DMS 273 (cell line): ENCODE data around the gene ZBTB7C.

Experiments used
- DNase-seq: peaks from one replicate; lab custom pipeline; 2025; ENCODE audit not compliant: unreplicated experiment; lab: John Stamatoyannopoulos, UW

ZBTB7C gene

GRCh38 chr18:48197819-48198218 is 211.4 kb downstream of the ZBTB7C start:
- DNase-seq, result no peak

GRCh38 chr18:48195787-48196186 is 213.4 kb downstream of the ZBTB7C start:
- DNase-seq, result no peak

GRCh38 chr18:48194591-48195181 is 214.5 kb downstream of the ZBTB7C start:
- DNase-seq, result peak; percentile 28

GRCh38 chr18:48193521-48194492 is 215.4 kb downstream of the ZBTB7C start:
- no peak for DNase-seq

- DNase-seq, result no peak
Measured at GRCh38 chr18:48192542-48192941, 216.6 kb downstream of the ZBTB7C start.

GRCh38 chr18:48191494-48191893 is 217.7 kb downstream of the ZBTB7C start:
- DNase-seq, result no peak

GRCh38 chr18:48190994-48191393 is 218.2 kb downstream of the ZBTB7C start:
- DNase-seq, result no peak

GRCh38 chr18:48188609-48189008 is 220.6 kb downstream of the ZBTB7C start:
- no peak for DNase-seq

GRCh38 chr18:48186861-48187260 is 222.3 kb downstream of the ZBTB7C start:
- DNase-seq, result no peak

- DNase-seq, result peak; percentile 75
Measured at GRCh38 chr18:48186131-48186766, 222.9 kb downstream of the ZBTB7C start.

GRCh38 chr18:48184118-48184517 is 225.1 kb downstream of the ZBTB7C start:
- DNase-seq, result no peak

- no peak for DNase-seq
Measured at GRCh38 chr18:48183613-48184012, 225.6 kb downstream of the ZBTB7C start.

GRCh38 chr18:48182779-48183178 is 226.4 kb downstream of the ZBTB7C start:
- DNase-seq, result no peak

- no peak for DNase-seq
Measured at GRCh38 chr18:48181857-48182256, 227.3 kb downstream of the ZBTB7C start.

GRCh38 chr18:48181087-48181823 is 227.9 kb downstream of the ZBTB7C start:
- DNase-seq, result no peak

GRCh38 chr18:48179666-48180065 is 229.5 kb downstream of the ZBTB7C start:
- no peak for DNase-seq

- no peak for DNase-seq
Measured at GRCh38 chr18:48179001-48179400, 230.2 kb downstream of the ZBTB7C start.

GRCh38 chr18:48176909-48177308 is 232.3 kb downstream of the ZBTB7C start:
- no peak for DNase-seq

- DNase-seq, result no peak
Measured at GRCh38 chr18:48173557-48173956, 235.6 kb downstream of the ZBTB7C start.

GRCh38 chr18:48172226-48173006 is 236.8 kb downstream of the ZBTB7C start:
- DNase-seq, result no peak
